HUES48 (cell line): Measurements from ENCODE around the gene CNTFR.

Experiments used
- H3K27ac ChIP-seq: one replicate; pipeline ENCODE4 v1.7.0; 2013; ENCODE audit warnings: low read depth, low read length, inconsistent platforms
- H3K27me3 ChIP-seq: 2 replicates; pipeline ENCODE4 v1.6.1; 2013; ENCODE audit warnings: mild to moderate bottlenecking, low read length; ENCODE audit not compliant: control insufficient read depth, insufficient read depth
- H3K36me3 ChIP-seq: 2 replicates; pipeline ENCODE4 v1.6.1; 2013; ENCODE audit warnings: low read length; ENCODE audit not compliant: control insufficient read depth, insufficient read depth
- H3K4me1 ChIP-seq: 2 replicates; pipeline ENCODE4 v1.6.1; 2013; ENCODE audit warnings: mild to moderate bottlenecking, low read length; ENCODE audit not compliant: control insufficient read depth, insufficient read depth
- H3K4me3 ChIP-seq: 2 replicates; pipeline ENCODE4 v1.5.1; 2013; ENCODE audit warnings: mild to moderate bottlenecking, low read depth, low read length
- H3K9ac ChIP-seq: 2 replicates; pipeline ENCODE4 v1.6.1; 2013; ENCODE audit warnings: mild to moderate bottlenecking, low read depth, low read length, moderate library complexity
- H3K9me3 ChIP-seq: 2 replicates; pipeline ENCODE4 v1.6.1; 2013; ENCODE audit warnings: low read length; ENCODE audit not compliant: control insufficient read depth, insufficient read depth

Gene CNTFR

GRCh38 chr9:34555936-34556525 is 33.5 kb downstream of the CNTFR start:
- Histone ChIP-seq H3K27me3 (no peaks in the 10 kb centered on the region), H3K4me1 (peaks cover 23% of the 10 kb centered on the region), H3K36me3 (no peaks in the 10 kb centered on the region), H3K9ac (no peak overlapping the region), H3K9me3 (no peaks in the 10 kb centered on the region), H3K27ac (no peak overlapping the region), H3K4me3 (no peak overlapping the region)

DNA sequence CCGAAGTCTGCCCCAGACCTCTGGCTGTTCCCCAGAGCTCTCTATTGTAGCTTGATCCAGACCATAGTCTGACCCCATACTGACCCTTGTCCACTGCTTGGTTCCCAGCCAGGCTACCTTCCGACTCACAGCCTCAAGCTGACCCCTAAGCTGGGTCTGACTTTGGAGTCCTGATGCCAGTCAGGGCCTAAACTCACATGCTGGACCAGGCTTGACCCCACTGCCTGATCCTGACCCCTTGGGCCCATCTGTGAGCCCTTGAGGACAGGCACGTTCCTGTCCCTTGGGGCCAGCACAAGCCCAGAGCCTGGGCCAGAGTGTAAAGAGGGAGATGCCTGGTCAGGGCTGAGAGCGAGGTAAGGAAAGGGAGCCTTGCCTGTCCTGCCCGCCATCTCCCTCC is 34.0 kb downstream of the CNTFR start:
- Histone ChIP-seq H3K9me3 (no peaks in the 10 kb centered on the region), H3K4me1 (peaks cover 22% of the 10 kb centered on the region), H3K36me3 (no peaks in the 10 kb centered on the region), H3K9ac (no peak overlapping the region), H3K4me3 (no peak overlapping the region), H3K27me3 (no peaks in the 10 kb centered on the region), H3K27ac (no peak overlapping the region)

DNA sequence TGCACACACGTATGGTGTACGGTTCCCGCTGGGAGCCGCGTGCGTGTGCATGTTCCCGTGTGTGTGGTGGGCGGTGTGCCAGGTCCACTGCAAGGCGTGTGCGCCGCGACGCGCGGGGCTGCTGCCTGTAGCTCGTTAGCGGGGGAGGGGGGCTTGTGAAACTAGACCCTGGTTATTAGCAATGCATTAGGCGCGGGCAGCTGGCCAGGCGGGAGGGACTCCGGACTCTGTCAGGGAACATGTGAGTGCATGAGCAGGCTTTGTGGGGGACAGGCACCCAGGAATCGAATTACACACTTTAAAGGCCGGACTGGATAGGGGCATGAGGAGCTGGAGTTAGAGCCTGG is 34.5 kb downstream of the CNTFR start:
- no peaks in the 10 kb centered on the region for H3K36me3 ChIP-seq
- H3K27me3 ChIP-seq: no peaks in the 10 kb centered on the region
- H3K4me3 ChIP-seq: no peak overlapping the region
- H3K27ac ChIP-seq: no peak overlapping the region
- H3K9me3 ChIP-seq: no peaks in the 10 kb centered on the region
- H3K4me1 ChIP-seq: peaks cover 16% of the 10 kb centered on the region
- no peak overlapping the region for H3K9ac ChIP-seq

- Histone ChIP-seq H3K36me3 (no peaks in the 10 kb centered on the region), H3K27ac (no peak overlapping the region), H3K27me3 (no peaks in the 10 kb centered on the region), H3K9ac (no peak overlapping the region), H3K9me3 (no peaks in the 10 kb centered on the region), H3K4me1 (peaks cover 14% of the 10 kb centered on the region), H3K4me3 (no peak overlapping the region)
These were observed 35.1 kb downstream of the CNTFR start for GRCh38 chr9:34554211-34555001.

DNA sequence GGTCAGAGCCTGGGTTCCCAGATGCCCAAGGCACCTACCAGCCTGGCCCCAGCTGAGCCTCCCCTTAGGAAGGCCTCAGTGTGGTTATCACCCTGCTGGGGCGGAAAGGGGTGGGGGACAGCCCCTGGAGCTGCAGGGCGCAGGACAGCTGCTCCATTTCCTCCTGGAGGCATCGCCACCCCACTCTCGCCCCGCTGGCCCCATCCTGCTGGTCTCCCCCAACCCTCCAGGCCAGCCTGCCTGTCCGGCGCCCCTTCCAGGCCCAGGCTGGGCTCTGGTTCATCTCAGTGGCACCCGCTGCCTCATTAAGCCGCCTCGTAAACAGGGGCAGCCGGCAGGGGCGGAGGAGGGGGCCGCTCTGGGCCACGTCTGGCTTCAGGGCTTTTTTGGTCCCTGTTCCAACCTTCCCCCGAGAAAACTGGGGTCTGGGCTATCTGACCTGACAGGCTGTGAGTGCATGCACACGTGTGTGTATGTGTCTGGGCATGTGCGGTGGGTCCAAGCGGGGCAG is 36.0 kb downstream of the CNTFR start:
- H3K27me3 ChIP-seq: no peaks in the 10 kb centered on the region
- no peak overlapping the region for H3K27ac ChIP-seq
- H3K36me3 ChIP-seq: no peaks in the 10 kb centered on the region
- no peak overlapping the region for H3K4me3 ChIP-seq
- H3K9me3 ChIP-seq: no peaks in the 10 kb centered on the region
- H3K9ac ChIP-seq: no peak overlapping the region
- peaks cover 14% of the 10 kb centered on the region for H3K4me1 ChIP-seq

GRCh38 chr9:34552986-34553385 is 36.5 kb downstream of the CNTFR start:
- Histone ChIP-seq H3K4me3 (no peak overlapping the region), H3K27ac (no peak overlapping the region), H3K36me3 (no peaks in the 10 kb centered on the region), H3K9me3 (no peaks in the 10 kb centered on the region), H3K4me1 (peaks cover 14% of the 10 kb centered on the region), H3K27me3 (0 out of 2 replicates have a peak, but pooled peaks cover 2% of the 10 kb centered on the region), H3K9ac (no peak overlapping the region)

GRCh38 chr9:34552606-34552981 is 36.9 kb downstream of the CNTFR start:
- H3K27ac ChIP-seq: no peak overlapping the region
- H3K36me3 ChIP-seq: no peaks in the 10 kb centered on the region
- no peak overlapping the region for H3K4me3 ChIP-seq
- no peak overlapping the region for H3K9ac ChIP-seq
- no peaks in the 10 kb centered on the region for H3K9me3 ChIP-seq
- H3K27me3 ChIP-seq: peaks cover 2% of the 10 kb centered on the region; the same call in 1 of the 2 replicates
- H3K4me1 ChIP-seq: peaks cover 14% of the 10 kb centered on the region

GRCh38 chr9:34551751-34552605 is 37.5 kb downstream of the CNTFR start:
- H3K27ac ChIP-seq: no peak overlapping the region
- H3K9me3 ChIP-seq: no peaks in the 10 kb centered on the region
- no peak overlapping the region for H3K9ac ChIP-seq
- H3K27me3 ChIP-seq: peaks cover 2% of the 10 kb centered on the region; the same call in 1 of the 2 replicates
- H3K4me1 ChIP-seq: peaks cover 14% of the 10 kb centered on the region
- H3K4me3 ChIP-seq: no peak overlapping the region
- H3K36me3 ChIP-seq: no peaks in the 10 kb centered on the region

DNA sequence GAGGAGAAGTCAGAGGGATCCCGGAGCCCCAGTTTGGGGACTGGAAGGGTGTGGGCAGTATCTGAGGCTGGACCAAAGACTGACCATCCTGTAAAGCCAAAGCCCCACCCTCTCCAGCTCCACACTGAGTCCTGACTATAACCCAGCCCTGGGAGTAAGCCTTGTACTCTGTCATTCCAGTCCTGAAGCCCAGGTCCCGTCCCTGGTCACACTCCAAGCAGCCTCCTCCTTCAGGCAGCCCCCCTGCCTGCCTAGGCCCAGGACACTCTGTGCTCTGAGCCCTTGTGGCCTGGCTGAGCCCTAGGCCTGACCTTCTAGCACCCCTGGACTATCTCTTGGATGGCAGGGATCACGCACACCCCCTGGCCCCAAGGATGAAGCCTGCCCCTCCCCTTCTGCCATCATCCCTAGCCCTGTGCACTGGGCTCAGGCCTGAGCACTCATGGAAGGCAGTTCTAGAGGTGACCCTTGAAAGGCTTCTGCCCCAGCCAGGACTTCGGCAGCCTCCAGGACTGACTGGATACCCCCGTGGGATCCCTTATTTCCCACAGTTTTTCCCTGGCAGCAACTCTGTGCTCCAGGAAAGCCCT is 38.7 kb downstream of the CNTFR start:
- peaks cover 2% of the 10 kb centered on the region; the same call in 1 of the 2 replicates for H3K27me3 ChIP-seq
- H3K4me1 ChIP-seq: peaks cover 14% of the 10 kb centered on the region
- no peaks in the 10 kb centered on the region for H3K36me3 ChIP-seq
- H3K4me3 ChIP-seq: no peak overlapping the region
- no peaks in the 10 kb centered on the region for H3K9me3 ChIP-seq
- H3K9ac ChIP-seq: no peak overlapping the region
- H3K27ac ChIP-seq: no peak overlapping the region

GRCh38 chr9:34550016-34550680 is 39.4 kb downstream of the CNTFR start:
- Histone ChIP-seq H3K4me1 (peaks cover 10% of the 10 kb centered on the region), H3K36me3 (no peaks in the 10 kb centered on the region), H3K9me3 (no peaks in the 10 kb centered on the region), H3K27ac (no peak overlapping the region), H3K4me3 (no peak overlapping the region), H3K27me3 (peaks cover 2% of the 10 kb centered on the region; the same call in 1 of the 2 replicates), H3K9ac (no peak overlapping the region)
